Measurements from ENCODE around the gene VHLL. TPM values are rescaled to one million over a fixed set of nuclear protein-coding genes. Genes with fewer than 3 reads are reported as not detected.
A peak's percentile ranks its signal among the peaks of the same experiment; 100 is the strongest.

Gene VHLL
- polyA plus RNA-seq, 3 donors = not detected

DNA sequence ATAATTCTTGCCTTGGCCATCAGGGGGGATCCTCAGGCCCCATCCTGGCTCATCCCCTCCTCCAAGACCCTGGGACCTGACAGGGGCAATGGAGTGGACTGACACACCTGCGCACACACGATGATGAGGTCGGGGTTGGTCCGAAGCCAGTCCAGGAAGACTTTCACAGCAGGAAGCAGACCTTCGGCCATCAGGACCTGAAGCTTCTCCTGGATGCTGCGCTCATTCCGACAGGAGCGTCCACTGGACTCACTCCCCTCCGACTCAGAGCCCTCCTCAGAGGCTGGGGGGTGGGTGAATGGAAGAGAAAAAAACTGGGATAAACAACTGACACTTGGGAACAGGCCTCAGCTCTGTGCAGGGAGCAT lies 35.8 kb downstream of the VHLL start:
- Mint-ChIP-seq H3K4me3 (no peak overlapping the region), H3K27ac (no peak overlapping the region), H3K36me3 (peaks cover 85 to 99% of the 10 kb centered on the region in 2 donors), H3K4me1 (no peaks in the 10 kb centered on the region), H3K27me3 (ENCODE audit: low read depth in 3 of 3) (no peaks in the 10 kb centered on the region), H3K9me3 (peaks cover 0 to 3% (median 0%) of the 10 kb centered on the region in 7 donors)
- no peaks in the 10 kb centered on the region for H3K27me3 ChIP-seq (ENCODE audit: control insufficient read depth in 2 of 2, insufficient read depth in 2 of 2, low read length in 2 of 2)
- no peaks in the 10 kb centered on the region for H3K9me3 ChIP-seq (replicated peaks in 1 of 2; ENCODE audit: control insufficient read depth in 1 of 2, insufficient read depth in 1 of 2, low read length in 2 of 2)
- intact Hi-C loops (cut with micrococcal nuclease) = loop anchor here in 1 of 2 donors (5.0 kb wide), 1 partner anchor 44 kb away; no protein-coding TSS in a partner anchor
- H4K20me1 ChIP-seq (ENCODE audit: insufficient read depth, low read length) = peaks cover 62% of the 10 kb centered on the region
- whole genome bisulfite sequencing (ENCODE audit: insufficient coverage) = 100% methylated on average over 8 of the region's 9 CpGs
- no peak for DNase-seq
- H3K4me2 ChIP-seq (replicated peaks; ENCODE audit: extremely low read depth, low read length, poor library complexity, severe bottlenecking) = no peak overlapping the region
- no peaks in the 10 kb centered on the region for H3K4me1 ChIP-seq (ENCODE audit: control insufficient read depth in 1 of 2, insufficient read depth in 2 of 2, low read length in 2 of 2)
- H3K79me2 ChIP-seq (ENCODE audit: insufficient read depth, low read length) = peaks cover 5% of the 10 kb centered on the region
- TF ChIP-seq, protein P1, sequence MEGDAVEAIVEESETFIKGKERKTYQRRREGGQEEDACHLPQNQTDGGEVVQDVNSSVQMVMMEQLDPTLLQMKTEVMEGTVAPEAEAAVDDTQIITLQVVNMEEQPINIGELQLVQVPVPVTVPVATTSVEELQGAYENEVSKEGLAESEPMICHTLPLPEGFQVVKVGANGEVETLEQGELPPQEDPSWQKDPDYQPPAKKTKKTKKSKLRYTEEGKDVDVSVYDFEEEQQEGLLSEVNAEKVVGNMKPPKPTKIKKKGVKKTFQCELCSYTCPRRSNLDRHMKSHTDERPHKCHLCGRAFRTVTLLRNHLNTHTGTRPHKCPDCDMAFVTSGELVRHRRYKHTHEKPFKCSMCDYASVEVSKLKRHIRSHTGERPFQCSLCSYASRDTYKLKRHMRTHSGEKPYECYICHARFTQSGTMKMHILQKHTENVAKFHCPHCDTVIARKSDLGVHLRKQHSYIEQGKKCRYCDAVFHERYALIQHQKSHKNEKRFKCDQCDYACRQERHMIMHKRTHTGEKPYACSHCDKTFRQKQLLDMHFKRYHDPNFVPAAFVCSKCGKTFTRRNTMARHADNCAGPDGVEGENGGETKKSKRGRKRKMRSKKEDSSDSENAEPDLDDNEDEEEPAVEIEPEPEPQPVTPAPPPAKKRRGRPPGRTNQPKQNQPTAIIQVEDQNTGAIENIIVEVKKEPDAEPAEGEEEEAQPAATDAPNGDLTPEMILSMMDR (IDR thresholded peaks at IDR 0.05) = no peak
- H3K36me3 ChIP-seq (replicated peaks in 1 of 2; ENCODE audit: control insufficient read depth in 1 of 2, insufficient read depth in 2 of 2, low read length in 2 of 2) = peaks cover 96 to 100% of the 10 kb centered on the region in 2 donors
- H3K9ac ChIP-seq (ENCODE audit: insufficient read depth, low read length, poor library complexity, severe bottlenecking) = no peak overlapping the region
- H3K27ac ChIP-seq (ENCODE audit: low read depth in 1 of 2, low read length in 2 of 2) = no peak overlapping the region
- H3K4me3 ChIP-seq (replicated peaks in 1 of 3; ENCODE audit: low read depth in 2 of 3, low read length in 3 of 3) = no peak overlapping the region
- no peak overlapping the region for H2AFZ ChIP-seq (ENCODE audit: insufficient read depth, low read depth, low read length, poor library complexity, severe bottlenecking)

DNA sequence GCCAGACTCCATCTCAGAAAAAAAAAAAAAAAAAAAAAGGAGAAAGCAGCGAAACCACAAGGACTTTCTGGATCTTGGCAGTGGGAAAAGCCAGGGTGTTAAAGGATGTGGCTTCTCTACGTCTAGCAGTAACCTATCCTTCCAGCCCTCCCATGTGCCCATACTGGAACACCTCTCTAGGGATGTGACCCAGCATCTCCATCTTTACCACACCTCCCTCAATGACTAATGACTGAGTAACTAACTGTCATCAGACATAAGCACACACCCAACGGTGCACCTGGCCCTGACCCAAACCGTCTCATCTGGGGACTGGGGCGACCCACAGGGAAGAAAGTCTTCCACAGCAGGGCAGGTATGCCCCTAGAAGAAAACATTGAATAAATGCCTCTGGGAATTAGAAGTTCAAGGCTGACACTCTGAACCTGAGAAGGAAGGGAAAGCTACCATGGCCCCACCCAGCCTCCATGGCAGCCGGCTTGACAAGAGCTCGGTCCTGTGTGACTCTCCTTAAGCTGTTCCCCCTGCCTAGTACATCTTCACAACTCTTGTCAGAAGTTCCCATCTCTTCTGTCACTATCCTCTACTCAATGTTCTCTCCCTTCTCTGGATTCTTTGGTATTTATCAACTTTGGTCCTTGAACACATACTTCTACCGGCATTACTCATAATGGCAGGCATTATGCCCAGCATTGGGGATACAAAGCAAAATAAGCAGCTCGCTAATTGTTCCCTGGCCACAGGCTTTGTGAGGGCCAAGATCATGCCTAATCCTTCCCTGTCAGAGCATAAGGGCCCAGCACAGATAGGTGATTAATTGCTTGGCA lies 36.4 kb downstream of the VHLL start:
- Histone ChIP-seq H3K4me2 (replicated peaks; ENCODE audit: extremely low read depth, low read length, poor library complexity, severe bottlenecking) (no peak overlapping the region), H3K27me3 (ENCODE audit: control insufficient read depth in 2 of 2, insufficient read depth in 2 of 2, low read length in 2 of 2) (no peaks in the 10 kb centered on the region), H3K79me2 (ENCODE audit: insufficient read depth, low read length) (peaks cover 5% of the 10 kb centered on the region), H3K9me3 (replicated peaks in 1 of 2; ENCODE audit: control insufficient read depth in 1 of 2, insufficient read depth in 1 of 2, low read length in 2 of 2) (no peaks in the 10 kb centered on the region), H2AFZ (ENCODE audit: insufficient read depth, low read depth, low read length, poor library complexity, severe bottlenecking) (no peak overlapping the region), H3K36me3 (replicated peaks in 1 of 2; ENCODE audit: control insufficient read depth in 1 of 2, insufficient read depth in 2 of 2, low read length in 2 of 2) (peaks cover 96 to 100% of the 10 kb centered on the region in 2 donors), H3K9ac (ENCODE audit: insufficient read depth, low read length, poor library complexity, severe bottlenecking) (no peak overlapping the region), H3K4me1 (ENCODE audit: control insufficient read depth in 1 of 2, insufficient read depth in 2 of 2, low read length in 2 of 2) (no peaks in the 10 kb centered on the region), H3K27ac (ENCODE audit: low read depth in 1 of 2, low read length in 2 of 2) (no peak overlapping the region), H4K20me1 (ENCODE audit: insufficient read depth, low read length) (peaks cover 62% of the 10 kb centered on the region), H3K4me3 (replicated peaks in 1 of 3; ENCODE audit: low read depth in 2 of 3, low read length in 3 of 3) (no peak overlapping the region)
- Mint-ChIP-seq H3K9me3 (peaks cover 0 to 3% (median 0%) of the 10 kb centered on the region in 7 donors), H3K27me3 (ENCODE audit: low read depth in 3 of 3) (no peaks in the 10 kb centered on the region), H3K27ac (peak overlapping the region in 2 of 7 donors; percentile 4 to 27), H3K4me1 (no peaks in the 10 kb centered on the region), H3K4me3 (no peak overlapping the region), H3K36me3 (peaks cover 85 to 99% of the 10 kb centered on the region in 2 donors)
- TF ChIP-seq, protein P1 (IDR thresholded peaks at IDR 0.05) = no peak
- intact Hi-C loops (cut with micrococcal nuclease) = loop anchor here in 1 of 2 donors (5.0 kb wide), 1 partner anchor 45 kb away; no protein-coding TSS in a partner anchor
- no peak for DNase-seq
- 91% methylated on average over 8 of the region's 9 CpGs for WGBS (ENCODE audit: insufficient coverage)
